ENCODE results near the gene FGR.
A peak's percentile ranks its signal among the peaks of the same experiment; 100 is the strongest.
"Not testable (repeated sequence)": the region's sequence is repeated elsewhere in the genome, so short reads cannot be mapped to it uniquely, and the experiment has no call there.

The FGR gene

DNA sequence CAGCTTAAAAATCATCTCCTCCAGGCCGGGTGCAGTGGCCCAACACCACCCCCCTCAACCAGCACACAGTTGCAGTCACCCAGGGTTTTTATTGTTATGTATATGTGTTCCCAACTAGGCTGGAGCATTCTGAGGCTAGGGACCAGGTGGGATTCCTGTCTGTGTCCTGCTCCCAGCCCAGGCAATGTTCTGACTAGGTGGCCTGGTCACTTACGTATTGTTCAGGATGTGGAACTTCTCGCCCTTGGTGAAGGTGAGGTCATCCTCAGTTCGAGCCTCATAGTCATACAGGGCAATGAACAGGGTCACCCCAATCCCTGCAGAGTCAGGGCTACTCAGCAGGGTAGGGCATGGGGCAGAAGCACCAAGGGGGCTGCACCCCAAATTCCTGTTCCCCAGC is 12.2 kb downstream of the FGR start:
- H3K9me3 ChIP-seq (ENCODE audit: severe bottlenecking), result no peaks in the 10 kb centered on the region
- TF ChIP-seq, protein P1, sequence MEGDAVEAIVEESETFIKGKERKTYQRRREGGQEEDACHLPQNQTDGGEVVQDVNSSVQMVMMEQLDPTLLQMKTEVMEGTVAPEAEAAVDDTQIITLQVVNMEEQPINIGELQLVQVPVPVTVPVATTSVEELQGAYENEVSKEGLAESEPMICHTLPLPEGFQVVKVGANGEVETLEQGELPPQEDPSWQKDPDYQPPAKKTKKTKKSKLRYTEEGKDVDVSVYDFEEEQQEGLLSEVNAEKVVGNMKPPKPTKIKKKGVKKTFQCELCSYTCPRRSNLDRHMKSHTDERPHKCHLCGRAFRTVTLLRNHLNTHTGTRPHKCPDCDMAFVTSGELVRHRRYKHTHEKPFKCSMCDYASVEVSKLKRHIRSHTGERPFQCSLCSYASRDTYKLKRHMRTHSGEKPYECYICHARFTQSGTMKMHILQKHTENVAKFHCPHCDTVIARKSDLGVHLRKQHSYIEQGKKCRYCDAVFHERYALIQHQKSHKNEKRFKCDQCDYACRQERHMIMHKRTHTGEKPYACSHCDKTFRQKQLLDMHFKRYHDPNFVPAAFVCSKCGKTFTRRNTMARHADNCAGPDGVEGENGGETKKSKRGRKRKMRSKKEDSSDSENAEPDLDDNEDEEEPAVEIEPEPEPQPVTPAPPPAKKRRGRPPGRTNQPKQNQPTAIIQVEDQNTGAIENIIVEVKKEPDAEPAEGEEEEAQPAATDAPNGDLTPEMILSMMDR (IDR thresholded peaks at IDR 0.05; ENCODE audit: poor library complexity, severe bottlenecking), result no peak
- ATAC-seq (ENCODE audit: low read depth) (no peak), DNase-seq (ENCODE audit: low spot score) (no peak)
- H3K27me3 ChIP-seq (ENCODE audit: insufficient read depth, poor library complexity, severe bottlenecking), result no peaks in the 10 kb centered on the region
- no peak overlapping the region for H3K27ac ChIP-seq (ENCODE audit: poor library complexity, severe bottlenecking)
- peaks cover 4% of the 10 kb centered on the region for H3K4me1 ChIP-seq (ENCODE audit: insufficient read depth, poor library complexity, severe bottlenecking)
- no peak overlapping the region for H3K4me3 ChIP-seq (ENCODE audit: severe bottlenecking)
- no peaks in the 10 kb centered on the region for H3K36me3 ChIP-seq (ENCODE audit: low read depth)

DNA sequence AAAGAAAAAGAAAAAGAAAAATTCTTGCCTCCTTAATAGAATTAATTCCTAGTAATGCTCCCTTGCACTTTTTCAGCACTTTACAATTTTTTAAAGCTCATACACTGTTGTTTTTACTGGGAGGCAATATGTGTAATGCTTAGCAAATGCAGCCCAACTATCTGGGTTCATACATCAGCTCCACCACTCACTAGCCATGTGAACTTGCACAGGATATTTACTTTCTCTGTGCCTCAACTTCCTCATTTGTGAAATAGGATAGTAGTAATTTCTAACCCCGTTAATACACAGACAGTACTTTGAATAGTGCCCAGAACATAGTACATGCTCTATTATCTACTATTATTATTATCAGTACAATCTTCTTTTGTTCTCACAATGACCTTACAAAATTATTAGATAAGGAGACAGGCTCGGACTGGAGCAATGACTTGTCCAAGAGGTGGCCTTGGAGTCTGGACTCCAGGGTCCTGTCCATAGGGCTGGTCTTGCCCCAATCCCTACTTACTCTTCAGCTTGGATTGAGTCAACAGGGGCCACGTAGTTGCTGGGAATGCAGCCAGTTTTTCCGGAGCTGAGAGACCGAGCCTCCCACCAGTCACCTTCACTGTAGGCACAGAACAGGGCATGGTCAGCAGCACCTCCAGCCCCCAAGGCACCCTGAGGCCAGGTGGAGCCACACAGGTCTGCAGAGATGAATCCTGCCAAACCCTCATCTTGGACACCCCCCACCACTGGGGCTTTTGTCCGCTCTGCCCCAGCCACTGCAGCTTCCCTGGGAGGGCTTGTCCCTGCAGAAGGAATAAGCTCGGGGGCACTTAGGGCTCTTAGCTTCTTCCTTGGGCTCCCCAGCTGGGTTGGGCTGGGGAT is 13.7 kb downstream of the FGR start:
- no peaks in the 10 kb centered on the region for H3K9me3 ChIP-seq (ENCODE audit: severe bottlenecking)
- peak; percentile 66 for ATAC-seq (ENCODE audit: low read depth)
- H3K36me3 ChIP-seq (ENCODE audit: low read depth), result no peaks in the 10 kb centered on the region
- H3K4me3 ChIP-seq (ENCODE audit: severe bottlenecking), result no peak overlapping the region
- H3K27me3 ChIP-seq (ENCODE audit: insufficient read depth, poor library complexity, severe bottlenecking), result no peaks in the 10 kb centered on the region
- H3K4me1 ChIP-seq (ENCODE audit: insufficient read depth, poor library complexity, severe bottlenecking), result peaks cover 4% of the 10 kb centered on the region
- TF ChIP-seq, protein P1 (IDR thresholded peaks at IDR 0.05; ENCODE audit: poor library complexity, severe bottlenecking), result no peak
- DNase-seq (ENCODE audit: low spot score), result no peak
- no peak overlapping the region for H3K27ac ChIP-seq (ENCODE audit: poor library complexity, severe bottlenecking)

DNA sequence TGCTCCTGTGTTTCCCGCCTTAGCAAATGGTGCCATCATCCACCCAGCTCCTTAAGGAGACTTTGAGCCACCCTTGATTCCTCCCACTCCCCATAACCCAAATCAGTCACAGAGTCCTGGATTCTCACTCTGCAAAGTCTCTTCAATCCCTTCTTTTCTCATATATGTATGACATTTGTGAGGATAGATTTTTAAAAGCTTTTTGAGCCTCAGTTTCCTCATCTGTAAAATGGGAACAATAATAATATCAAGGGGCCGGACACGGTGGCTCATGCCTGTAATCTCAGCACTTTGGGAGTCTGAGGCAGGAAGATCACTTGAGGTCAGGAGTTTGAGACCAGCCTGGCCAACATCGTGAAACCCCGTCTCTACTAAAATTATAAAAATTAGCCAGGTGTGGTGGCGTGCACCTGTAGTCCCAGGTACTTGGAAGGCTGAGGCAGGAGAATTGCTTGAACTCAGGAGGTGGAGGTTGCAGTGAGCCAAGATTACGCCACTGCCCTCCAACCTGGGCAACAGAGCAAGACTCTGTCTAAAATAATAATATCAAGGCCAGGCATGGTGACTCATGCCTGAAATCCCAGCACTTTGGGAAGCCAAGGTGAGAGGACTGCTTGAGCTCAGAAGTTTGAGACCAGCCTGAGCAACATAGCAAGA is 15.1 kb downstream of the FGR start:
- ATAC-seq (ENCODE audit: low read depth); H3K27ac ChIP-seq (ENCODE audit: poor library complexity, severe bottlenecking); H3K27me3 ChIP-seq (ENCODE audit: insufficient read depth, poor library complexity, severe bottlenecking); H3K4me1 ChIP-seq (ENCODE audit: insufficient read depth, poor library complexity, severe bottlenecking); DNase-seq (ENCODE audit: low spot score); H3K9me3 ChIP-seq (ENCODE audit: severe bottlenecking); H3K4me3 ChIP-seq (ENCODE audit: severe bottlenecking); H3K36me3 ChIP-seq (ENCODE audit: low read depth): not testable (repeated sequence)

DNA sequence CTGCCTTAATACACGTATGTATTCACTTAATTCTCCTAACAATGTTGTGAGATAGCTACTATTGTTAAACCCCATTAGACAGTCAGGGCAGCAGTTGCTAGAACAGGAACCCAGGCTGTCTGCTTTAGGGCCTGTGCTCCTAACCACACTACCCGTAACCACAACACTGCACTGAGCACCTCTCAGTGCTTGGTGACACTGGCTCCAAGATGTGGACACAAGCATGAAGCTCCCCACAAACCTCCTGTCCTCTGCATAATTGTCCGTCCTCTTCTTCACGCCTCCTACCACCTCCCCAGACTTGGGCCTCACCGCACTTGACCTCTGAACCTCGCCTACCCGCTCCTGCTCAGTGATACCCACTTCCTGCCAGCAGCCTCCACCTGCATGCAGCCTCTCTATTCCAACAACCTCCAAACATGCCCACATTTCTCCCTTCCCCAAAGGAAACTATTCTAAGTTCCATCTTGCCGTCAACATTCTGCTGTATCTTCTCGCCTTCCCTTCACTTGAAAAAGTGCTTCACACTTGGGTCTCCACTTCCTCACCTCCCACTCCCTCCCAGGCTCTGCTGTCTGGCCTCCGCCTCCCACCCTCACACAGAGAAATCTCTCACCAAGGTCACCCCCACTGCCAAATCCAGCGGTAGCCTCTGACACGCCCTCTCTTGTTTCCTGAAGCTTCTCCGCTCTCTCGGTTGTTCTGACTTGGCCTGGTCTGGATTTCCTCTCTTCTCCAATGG is 16.5 kb downstream of the FGR start:
- no peak overlapping the region for H3K4me3 ChIP-seq (ENCODE audit: severe bottlenecking)

DNA sequence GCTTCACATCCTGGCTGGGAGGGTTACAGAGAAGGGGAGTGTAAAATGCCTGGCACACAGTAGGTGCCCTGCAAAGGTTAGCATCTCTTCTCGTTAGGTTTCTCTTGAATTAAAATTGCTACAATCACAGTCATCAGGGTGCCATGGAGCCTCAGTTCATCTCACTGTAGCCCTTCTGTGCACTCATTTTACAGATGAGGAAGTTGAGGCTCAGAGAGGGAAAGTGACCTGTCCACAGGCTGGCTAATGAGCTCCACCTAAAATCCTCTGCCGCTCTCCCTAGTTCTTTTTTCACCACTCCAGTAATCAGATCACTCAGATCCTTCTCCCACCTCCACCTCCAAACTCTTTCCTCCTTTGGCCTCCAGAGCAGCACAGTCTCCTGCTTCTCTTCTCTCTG is 17.6 kb downstream of the FGR start:
- H3K9me3 ChIP-seq (ENCODE audit: severe bottlenecking), result no peaks in the 10 kb centered on the region
- H3K27ac ChIP-seq (ENCODE audit: poor library complexity, severe bottlenecking), result no peak overlapping the region
- H3K4me3 ChIP-seq (ENCODE audit: severe bottlenecking), result no peak overlapping the region
- no peaks in the 10 kb centered on the region for H3K4me1 ChIP-seq (ENCODE audit: insufficient read depth, poor library complexity, severe bottlenecking)
- TF ChIP-seq, protein P1 (IDR thresholded peaks at IDR 0.05; ENCODE audit: poor library complexity, severe bottlenecking), result no peak
- DNase-seq (ENCODE audit: low spot score) (no peak), ATAC-seq (ENCODE audit: low read depth) (no peak)
- H3K36me3 ChIP-seq (ENCODE audit: low read depth), result no peaks in the 10 kb centered on the region
- H3K27me3 ChIP-seq (ENCODE audit: insufficient read depth, poor library complexity, severe bottlenecking), result no peaks in the 10 kb centered on the region

More for the DNA sequence above, 16.5 kb downstream of the FGR start:
- Histone ChIP-seq H3K27ac (ENCODE audit: poor library complexity, severe bottlenecking) (no peak overlapping the region), H3K36me3 (ENCODE audit: low read depth) (no peaks in the 10 kb centered on the region), H3K9me3 (ENCODE audit: severe bottlenecking) (no peaks in the 10 kb centered on the region), H3K27me3 (ENCODE audit: insufficient read depth, poor library complexity, severe bottlenecking) (no peaks in the 10 kb centered on the region), H3K4me1 (ENCODE audit: insufficient read depth, poor library complexity, severe bottlenecking) (no peaks in the 10 kb centered on the region)
- TF ChIP-seq, protein P1 (IDR thresholded peaks at IDR 0.05; ENCODE audit: poor library complexity, severe bottlenecking), result no peak
- DNase-seq (ENCODE audit: low spot score) (no peak), ATAC-seq (ENCODE audit: low read depth) (no peak)

Data from RWPE2 (cell line).